OCI-M1 (cell line): ENCODE measurements around the gene ABCC8.

Source experiments
- DNase-seq: peaks from one replicate; lab custom pipeline; 2025; lab: John Stamatoyannopoulos, UW

ABCC8 gene

GRCh38 chr11:17405232-17406005 is 71.2 kb downstream of the ABCC8 start:
- DNase-seq = peak; percentile 64

- peak; percentile 72 for DNase-seq
These were observed 72.5 kb downstream of the ABCC8 start for GRCh38 chr11:17403980-17404759.

GRCh38 chr11:17402486-17402885 is 74.2 kb downstream of the ABCC8 start:
- no peak for DNase-seq

- DNase-seq = no peak
These were observed 74.8 kb downstream of the ABCC8 start for GRCh38 chr11:17401841-17402240.

- DNase-seq = no peak
These were observed 75.3 kb downstream of the ABCC8 start for GRCh38 chr11:17401316-17401715.

- DNase-seq = no peak
These were observed 76.4 kb downstream of the ABCC8 start for GRCh38 chr11:17400048-17400775.

GRCh38 chr11:17399236-17399635 is 77.4 kb downstream of the ABCC8 start:
- no peak for DNase-seq

- no peak for DNase-seq
These were observed 79.2 kb downstream of the ABCC8 start for GRCh38 chr11:17397311-17398002.

GRCh38 chr11:17396598-17397310 is 79.9 kb downstream of the ABCC8 start:
- no peak for DNase-seq

GRCh38 chr11:17395978-17396377 is 80.7 kb downstream of the ABCC8 start:
- DNase-seq = no peak

GRCh38 chr11:17395554-17395961 is 81.1 kb downstream of the ABCC8 start:
- DNase-seq = no peak

GRCh38 chr11:17394743-17395390 is 81.8 kb downstream of the ABCC8 start:
- no peak for DNase-seq

- no peak for DNase-seq
These were observed 83.2 kb downstream of the ABCC8 start for GRCh38 chr11:17393472-17393871.

GRCh38 chr11:17392872-17393271 is 83.8 kb downstream of the ABCC8 start:
- no peak for DNase-seq

- no peak for DNase-seq
These were observed 84.9 kb downstream of the ABCC8 start for GRCh38 chr11:17391493-17392355.

- DNase-seq = no peak
These were observed 86.5 kb downstream of the ABCC8 start for GRCh38 chr11:17389957-17390649.

- peak; percentile 77 for DNase-seq
These were observed 87.3 kb downstream of the ABCC8 start for GRCh38 chr11:17389211-17389956.

GRCh38 chr11:17388609-17389210 is 87.9 kb downstream of the ABCC8 start, which contains the start of gene KCNJ11:
Gene KCNJ11, minus strand, starts transcription at chr11:17388659. Its CDS starts 568 bp downstream, at chr11:17388091.
- DNase-seq = no peak
